Heart right ventricle (tissue), 16 donors: ENCODE measurements around the gene FAM241B. TPM values are rescaled to one million over a fixed set of nuclear protein-coding genes. Genes with fewer than 3 reads are reported as not detected.

Source experiments
- ATAC-seq, 8 donors: fragments of 200-7000 bp; cut with Tn5 transposase; one replicate each; pipeline ENCODE4 v1.9.1; 2020; ENCODE audit warnings: mild to moderate bottlenecking in 8 of 8, moderate library complexity in 8 of 8, moderate number of reproducible peaks in 1 of 8
- DNase-seq, 2 donors: peaks; one replicate each; pipeline ENCODE4 v3.0.0-alpha.2; 2020
- H3K27ac ChIP-seq, 10 donors: fragments of 200-600 bp; sonication (generic) in 2 of 10; one replicate each; pipeline versions ENCODE4 v1.5.0 to v1.8.0; 2020 to 2022; ENCODE audit warnings: mild to moderate bottlenecking in 3 of 10
- H3K27me3 ChIP-seq, 7 donors: fragments of 200-600 bp; one replicate each; pipeline ENCODE4 v1.8.0; 2021 to 2022; ENCODE audit warnings: mild to moderate bottlenecking in 2 of 7
- H3K36me3 ChIP-seq, 9 donors: fragments of 200-600 bp; sonication (generic) in 1 of 9; one replicate each; pipeline versions ENCODE4 v1.5.0 to v1.8.0; 2020 to 2022; ENCODE audit warnings: mild to moderate bottlenecking in 2 of 9
- H3K4me1 ChIP-seq, 9 donors: fragments of 200-600 bp; sonication (generic) in 1 of 9; one replicate each; pipeline versions ENCODE4 v1.5.0 to v1.8.0; 2020 to 2022; ENCODE audit warnings: mild to moderate bottlenecking in 4 of 9
- H3K4me3 ChIP-seq, 10 donors: fragments of 200-600 bp; sonication (generic) in 2 of 10; one replicate each; pipeline versions ENCODE4 v1.5.0 to v1.8.0; 2020 to 2022; ENCODE audit warnings: mild to moderate bottlenecking in 7 of 10, moderate library complexity in 2 of 10
- H3K9me3 ChIP-seq, 11 donors: fragments of 200-600 bp in 10 of 11; sonication (generic) in 2 of 11; one replicate each; pipeline versions ENCODE4 v1.5.0 to v1.8.0; 2013 to 2022; ENCODE audit warnings: mild to moderate bottlenecking in 2 of 11, control low read depth in 1 of 11, moderate library complexity in 1 of 11
- WGBS, 2 donors: extraction: QIAGEN DNeasy Blood & Tissue Kit; methylation state at CpG; one replicate each; pipeline ENCODE4 v1.1.7; 2013; ENCODE audit warnings: inconsistent platforms in 1 of 2; 5-methylcytosine and 5-hydroxymethylcytosine counted together
- intact Hi-C, 10 donors: fragments of 100-400 bp; cut with DNase I; formaldehyde crosslinking; loops; one replicate each; pipeline versions ENCODE4 v1.11.1 to v1.14.2; 2022
- polyA plus RNA-seq, 2 donors: library from polyadenylated mRNA; stranded (reverse); fragments of 200-250 nt; gene quantifications; one replicate each; pipeline ENCODE4 v1.2.3, GENCODE V29; 2013
- total RNA-seq, 10 donors: library from RNA; stranded (reverse); fragmentation: NEBNext Ultra II Directional in 3 of 10; extraction: Animal tissue kit (Norgen Biotek cat#: 25700) in 3 of 10; gene quantifications; one replicate each; pipeline versions ENCODE4 v1.2.1 to v1.2.4, GENCODE V29; 2021 to 2023
- TF ChIP-seq, protein P1 (sequence below), 9 donors: fragments of 200-600 bp; sonication (generic) in 2 of 9; IDR thresholded peaks; one replicate each; pipeline versions ENCODE4 v1.5.0 to v1.8.0; 2021 to 2022; ENCODE audit warnings: antibody characterized with exemption in 9 of 9, mild to moderate bottlenecking in 5 of 9, moderate library complexity in 1 of 9
- donor health status: Arrhythmogenic right ventricular cardiomyopathy.
- donor health status: ischemic (EF 13 %, LVEDD 7.1; RV severe dilation, severe dysfunction).
- donor health status: healthy with polysubstance abuse.
- donor health status: DM: no; HTN: yes; CAD: no.
- donor health status: DM: no; HTN: no; CAD: no.
- donor health status: ischemic (EF 25% LVEDD 6.9; RV normal size, moderate dysfunction).
- donor health status: ischemic (EF 25% LVEDD 5.7; RV mildly dilated, moderate dysfunction).
- donor health status: healthy.
- donor health status: DM: yes; HTN: yes; CAD: no.
- donor health status: Ischemic cardiomyopathy.
- donor health status: ischemic (EF 35%, LVEDD 5.7; RV mildly dilated, moderate dysfunction).
- donor health status: nonischemic (EF 11% LVEDD 7.7; RV severe dilation, severe dysfunction).
- donor health status: DM: yes; HTN: yes; CAD: no.
- donor health status: PGD.
- donor health status: ischemic (EF 29% LVEDD 5.4; RV normal size, mild dysfunction).
- donor health status: nonischemic (EF 23%, LVEDD 6.1; RV moderate dilation, normal function).

The FAM241B gene
- total and polyA plus RNA-seq, 12 donors, result 1.4 to 9.0 (median 4.5) TPM

DNA sequence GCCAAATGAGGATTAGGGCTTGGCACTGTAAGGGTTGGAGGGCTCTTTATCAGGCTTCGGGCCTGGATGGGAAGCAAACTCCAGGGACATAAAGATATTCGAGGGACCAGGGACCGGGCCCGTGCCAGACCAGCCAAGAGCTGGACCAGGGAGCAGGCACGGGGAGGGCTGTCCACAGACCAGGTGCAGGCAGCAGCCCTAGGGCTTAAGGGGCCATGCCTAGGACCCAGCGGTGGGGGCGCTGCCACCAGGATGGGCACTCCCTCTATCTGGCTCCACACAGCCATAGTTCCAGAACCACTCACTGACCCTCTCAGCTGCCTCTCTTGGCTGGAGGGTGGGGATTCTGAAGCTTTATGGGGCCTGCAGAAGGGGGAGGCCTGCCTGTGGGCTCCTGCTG is 32.9 kb downstream of the FAM241B start:
- no peak for ATAC-seq
- no peak overlapping the region for H3K4me3 ChIP-seq
- intact Hi-C loops, result no loop called here
- H3K36me3 ChIP-seq, result no peaks in the 10 kb centered on the region
- WGBS, 2 donors, result 54 to 75% methylated on average over 7 of the region's 7 CpGs
- no peak overlapping the region for H3K27ac ChIP-seq
- H3K4me1 ChIP-seq, result no peaks in the 10 kb centered on the region
- H3K27me3 ChIP-seq, result peaks cover 0 to 37% (median 19%) of the 10 kb centered on the region in 7 donors
- no peaks in the 10 kb centered on the region for H3K9me3 ChIP-seq
- TF ChIP-seq, protein P1, sequence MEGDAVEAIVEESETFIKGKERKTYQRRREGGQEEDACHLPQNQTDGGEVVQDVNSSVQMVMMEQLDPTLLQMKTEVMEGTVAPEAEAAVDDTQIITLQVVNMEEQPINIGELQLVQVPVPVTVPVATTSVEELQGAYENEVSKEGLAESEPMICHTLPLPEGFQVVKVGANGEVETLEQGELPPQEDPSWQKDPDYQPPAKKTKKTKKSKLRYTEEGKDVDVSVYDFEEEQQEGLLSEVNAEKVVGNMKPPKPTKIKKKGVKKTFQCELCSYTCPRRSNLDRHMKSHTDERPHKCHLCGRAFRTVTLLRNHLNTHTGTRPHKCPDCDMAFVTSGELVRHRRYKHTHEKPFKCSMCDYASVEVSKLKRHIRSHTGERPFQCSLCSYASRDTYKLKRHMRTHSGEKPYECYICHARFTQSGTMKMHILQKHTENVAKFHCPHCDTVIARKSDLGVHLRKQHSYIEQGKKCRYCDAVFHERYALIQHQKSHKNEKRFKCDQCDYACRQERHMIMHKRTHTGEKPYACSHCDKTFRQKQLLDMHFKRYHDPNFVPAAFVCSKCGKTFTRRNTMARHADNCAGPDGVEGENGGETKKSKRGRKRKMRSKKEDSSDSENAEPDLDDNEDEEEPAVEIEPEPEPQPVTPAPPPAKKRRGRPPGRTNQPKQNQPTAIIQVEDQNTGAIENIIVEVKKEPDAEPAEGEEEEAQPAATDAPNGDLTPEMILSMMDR (IDR thresholded peaks at IDR 0.05), result no peak
- DNase-seq, result no peak

DNA sequence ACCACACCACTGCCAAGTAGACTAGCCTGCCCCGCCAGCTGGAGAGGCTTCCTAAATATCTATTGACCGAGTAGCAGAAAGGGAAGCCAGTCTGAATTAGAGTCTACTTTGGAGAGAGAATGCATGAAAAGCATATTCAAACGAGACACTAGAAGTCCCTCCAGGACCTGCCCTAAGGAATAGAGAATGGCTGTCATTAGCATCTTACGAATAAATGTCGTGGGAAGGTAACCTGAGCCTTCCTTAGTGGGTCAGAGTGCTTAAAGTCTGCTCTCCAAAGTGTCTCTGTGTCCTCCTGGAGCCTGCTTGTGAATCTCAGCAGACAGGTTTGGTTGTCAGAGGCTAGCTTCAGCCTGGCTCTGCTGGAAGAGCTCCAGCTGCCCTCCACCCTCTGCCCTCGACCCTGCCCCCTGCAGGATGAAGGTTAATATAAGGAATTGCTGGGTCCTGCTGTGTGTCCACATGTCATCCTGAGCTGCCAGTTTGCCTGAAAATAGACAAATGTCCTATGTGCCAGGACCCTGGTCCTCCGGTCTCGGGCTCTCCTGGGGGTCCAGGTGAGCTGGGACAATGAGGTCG is 33.4 kb downstream of the FAM241B start:
- intact Hi-C loops, result no loop called here
- TF ChIP-seq, protein P1 (IDR thresholded peaks at IDR 0.05), result no peak
- H3K27me3 ChIP-seq, result peaks cover 0 to 35% (median 17%) of the 10 kb centered on the region in 7 donors
- H3K4me3 ChIP-seq, result no peak overlapping the region
- ATAC-seq (no peak), DNase-seq (no peak)
- no peaks in the 10 kb centered on the region for H3K4me1 ChIP-seq
- H3K36me3 ChIP-seq, result no peaks in the 10 kb centered on the region
- H3K9me3 ChIP-seq, result no peaks in the 10 kb centered on the region
- 78 to 80% methylated on average over 9 of the region's 9 CpGs for WGBS, 2 donors
- no peak overlapping the region for H3K27ac ChIP-seq

DNA sequence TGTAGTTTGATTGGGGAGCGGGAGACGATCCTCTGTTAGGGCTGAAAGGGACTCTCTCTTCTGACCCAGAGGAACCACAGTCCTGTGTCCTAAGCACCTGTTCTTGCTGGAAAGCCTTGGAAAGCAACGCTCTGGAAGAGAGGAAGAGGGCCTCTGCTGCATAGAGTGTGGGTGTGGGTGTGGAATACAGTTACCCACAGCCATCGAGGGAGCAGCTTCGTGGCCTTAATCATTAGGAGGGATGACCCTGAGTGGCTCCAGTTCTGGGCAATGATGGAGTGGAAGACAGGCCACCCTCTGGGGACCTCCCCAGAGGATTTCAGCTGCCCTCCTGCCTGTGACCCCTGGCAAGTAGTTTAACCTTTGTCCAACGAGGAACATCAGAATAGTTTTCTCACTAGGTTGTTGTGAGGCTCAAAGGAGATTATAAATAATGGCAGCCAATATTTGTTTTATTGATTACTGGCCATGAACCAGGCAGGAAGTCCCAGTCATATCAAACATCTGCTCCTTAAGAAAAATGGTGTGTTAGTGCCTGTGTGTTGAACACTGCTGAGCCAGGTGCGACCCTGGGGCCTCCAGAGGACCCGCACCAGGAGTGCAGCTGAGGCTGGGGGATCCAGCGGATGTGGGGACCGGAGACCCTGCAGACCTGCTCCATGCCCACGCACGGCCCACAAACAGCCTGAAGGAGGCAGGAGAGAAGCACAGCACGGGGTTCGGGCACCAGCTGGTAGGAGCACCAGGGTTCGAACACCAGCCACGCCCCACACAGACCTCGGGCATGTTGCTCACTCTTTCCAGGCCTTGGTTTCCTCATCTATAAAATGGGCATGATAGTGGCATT is 35.6 kb downstream of the FAM241B start:
- 75 to 87% methylated on average over 17 of the region's 17 CpGs for WGBS, 2 donors
- Histone ChIP-seq H3K27ac (no peak overlapping the region), H3K4me1 (no peaks in the 10 kb centered on the region), H3K27me3 (peaks cover 0 to 45% (median 24%) of the 10 kb centered on the region in 7 donors), H3K9me3 (no peaks in the 10 kb centered on the region), H3K4me3 (no peak overlapping the region), H3K36me3 (no peaks in the 10 kb centered on the region)
- intact Hi-C loops, result no loop called here
- ATAC-seq (no peak), DNase-seq (no peak)
- TF ChIP-seq, protein P1 (IDR thresholded peaks at IDR 0.05), result no peak

DNA sequence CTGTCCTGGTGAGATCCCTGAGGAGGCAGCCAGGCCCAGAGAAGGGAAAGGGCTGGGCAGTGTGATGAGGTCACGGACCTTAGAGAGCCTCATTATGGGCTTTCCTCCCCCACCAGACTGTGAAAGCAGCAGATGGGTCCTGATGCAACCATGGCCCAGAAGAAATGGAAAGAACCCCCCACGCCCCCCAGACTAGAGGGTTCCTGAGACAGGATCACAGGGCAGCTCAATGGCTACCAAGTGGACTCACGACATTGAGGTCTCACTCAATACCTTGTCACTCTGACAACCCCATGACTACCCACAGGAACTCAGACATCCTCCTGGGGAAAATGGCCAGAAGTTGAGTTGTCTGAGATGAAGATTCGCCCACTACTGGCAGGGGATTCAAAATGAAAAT is 36.7 kb downstream of the FAM241B start:
- H3K36me3 ChIP-seq, result no peaks in the 10 kb centered on the region
- no peak overlapping the region for H3K4me3 ChIP-seq
- DNase-seq (no peak), ATAC-seq (no peak)
- WGBS, 2 donors, result 79 to 86% methylated on average over 4 of the region's 4 CpGs
- TF ChIP-seq, protein P1 (IDR thresholded peaks at IDR 0.05), result no peak
- H3K9me3 ChIP-seq, result peaks cover 0 to 2% (median 0%) of the 10 kb centered on the region in 11 donors
- intact Hi-C loops, result no loop called here
- H3K27ac ChIP-seq, result no peak overlapping the region
- H3K27me3 ChIP-seq, result peaks cover 0 to 45% (median 20%) of the 10 kb centered on the region in 7 donors
- no peaks in the 10 kb centered on the region for H3K4me1 ChIP-seq
